Inferior parietal cortex (tissue), 1 donor: ENCODE measurements around the gene SLC4A4.

Experiments used
- DNase-seq: peaks from one replicate; pipeline ENCODE4 v3.0.0-alpha.2; 2016; ENCODE audit errors: extremely low spot score

SLC4A4 gene

DNA sequence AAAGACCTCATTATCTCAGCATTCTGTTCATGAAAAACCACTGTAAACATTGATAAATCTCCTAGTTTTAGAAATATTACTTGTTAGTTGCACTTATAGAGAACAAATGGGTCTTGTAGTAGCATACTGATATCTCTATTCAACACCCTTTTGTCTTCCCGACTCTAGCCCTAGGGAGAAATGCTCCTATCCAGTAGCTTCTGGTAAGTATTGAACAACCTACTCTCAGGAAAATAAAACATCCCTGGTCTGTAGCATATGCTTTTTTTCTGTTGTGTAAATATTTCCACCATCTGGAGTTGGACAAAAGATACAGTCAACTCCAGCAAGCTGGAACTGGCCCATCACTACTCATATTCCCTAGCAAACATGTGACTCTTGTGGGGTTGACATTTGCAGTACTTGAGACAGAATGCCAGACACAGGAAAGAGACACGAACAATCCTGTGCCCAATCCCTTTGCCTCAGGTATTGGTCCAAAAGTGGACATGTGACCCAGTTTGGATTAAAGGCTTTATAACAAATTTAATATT lies 256.8 kb downstream of the SLC4A4 start:
- DNase-seq = no peak

DNA sequence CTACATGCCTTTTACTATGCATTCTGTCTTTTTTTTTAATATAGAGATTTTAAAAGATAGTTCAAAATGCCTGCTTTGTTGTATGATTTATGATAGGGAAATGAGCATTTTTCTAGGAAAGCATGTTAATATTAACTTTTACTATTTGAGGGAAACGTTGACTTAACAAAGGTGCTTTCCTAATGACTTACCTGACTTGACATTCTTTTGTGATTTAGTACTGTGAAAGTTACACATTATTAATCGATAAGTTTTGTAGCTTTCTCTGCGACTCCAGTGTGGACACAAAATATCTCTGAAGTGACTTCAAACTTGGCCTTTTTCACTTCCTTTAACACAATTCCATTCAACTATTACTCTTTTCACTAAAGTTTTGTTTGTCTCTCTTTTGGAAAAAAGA lies 260.8 kb downstream of the SLC4A4 start:
- DNase-seq = no peak

DNA sequence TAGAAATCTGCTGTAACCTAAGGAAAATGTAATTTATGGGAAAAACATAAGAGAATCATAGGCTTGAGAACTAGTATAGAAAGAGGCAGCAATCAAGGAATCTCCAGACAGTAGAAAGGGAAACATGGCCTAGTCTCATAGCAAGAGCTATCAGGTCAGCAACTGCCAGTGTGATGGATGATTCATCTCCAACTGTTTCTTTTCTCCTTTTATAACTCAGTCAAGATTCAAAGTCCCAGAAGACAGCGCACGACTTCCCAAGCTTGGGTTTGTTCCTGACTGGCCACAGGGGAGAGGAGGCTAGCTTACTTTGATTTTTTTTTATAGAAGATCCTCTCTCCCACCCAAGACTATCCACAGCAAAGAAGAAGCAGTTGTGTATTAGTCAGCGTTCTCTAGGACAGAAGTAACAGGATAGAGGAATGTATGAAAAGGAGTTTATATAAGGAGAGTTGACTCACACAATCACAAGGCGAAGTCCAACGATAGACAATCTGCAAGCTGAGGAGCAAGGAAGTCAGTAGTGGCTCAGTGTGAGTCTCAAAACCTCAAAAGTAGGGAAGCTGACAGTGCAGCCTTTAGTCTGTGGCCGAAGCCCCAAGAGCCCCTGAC lies 263.6 kb downstream of the SLC4A4 start:
- no peak for DNase-seq

DNA sequence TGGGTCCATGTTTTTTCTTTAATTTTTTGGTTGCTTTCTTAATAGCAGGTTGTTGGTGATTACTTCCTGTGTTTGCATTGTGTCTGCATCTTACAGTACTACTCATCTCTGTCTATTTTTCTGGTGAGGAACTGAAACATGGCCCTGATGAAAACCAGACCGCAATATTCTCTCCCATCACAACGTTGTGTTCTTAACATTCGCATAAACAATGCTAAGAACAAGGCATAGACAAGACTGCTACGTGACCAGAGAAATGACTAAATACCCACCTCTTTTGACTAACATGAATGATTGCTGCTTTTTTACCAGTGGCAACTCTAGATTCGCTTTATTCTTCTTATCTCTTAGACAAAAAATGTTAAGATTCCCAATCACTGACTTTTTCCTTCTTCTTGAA lies 266.0 kb downstream of the SLC4A4 start:
- DNase-seq = no peak

DNA sequence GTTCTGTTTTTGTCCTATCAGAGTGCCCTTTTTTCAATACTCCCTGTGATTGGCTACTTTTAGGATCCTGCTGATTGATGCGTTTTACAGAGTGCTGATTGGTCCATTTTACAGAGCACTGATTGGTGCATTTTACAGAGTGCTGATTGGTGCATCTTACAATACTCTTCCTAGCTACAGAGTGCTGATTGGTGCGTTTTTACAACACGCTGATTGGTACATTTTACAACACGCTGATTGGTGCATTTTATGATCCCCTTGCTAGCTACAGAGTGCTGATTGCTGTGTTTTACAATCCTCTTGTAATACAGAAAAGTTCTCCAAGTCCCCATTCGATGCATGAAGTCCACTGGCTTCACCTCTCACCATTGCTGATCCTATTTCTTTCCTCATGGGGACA lies 268.3 kb downstream of the SLC4A4 start:
- no peak for DNase-seq

DNA sequence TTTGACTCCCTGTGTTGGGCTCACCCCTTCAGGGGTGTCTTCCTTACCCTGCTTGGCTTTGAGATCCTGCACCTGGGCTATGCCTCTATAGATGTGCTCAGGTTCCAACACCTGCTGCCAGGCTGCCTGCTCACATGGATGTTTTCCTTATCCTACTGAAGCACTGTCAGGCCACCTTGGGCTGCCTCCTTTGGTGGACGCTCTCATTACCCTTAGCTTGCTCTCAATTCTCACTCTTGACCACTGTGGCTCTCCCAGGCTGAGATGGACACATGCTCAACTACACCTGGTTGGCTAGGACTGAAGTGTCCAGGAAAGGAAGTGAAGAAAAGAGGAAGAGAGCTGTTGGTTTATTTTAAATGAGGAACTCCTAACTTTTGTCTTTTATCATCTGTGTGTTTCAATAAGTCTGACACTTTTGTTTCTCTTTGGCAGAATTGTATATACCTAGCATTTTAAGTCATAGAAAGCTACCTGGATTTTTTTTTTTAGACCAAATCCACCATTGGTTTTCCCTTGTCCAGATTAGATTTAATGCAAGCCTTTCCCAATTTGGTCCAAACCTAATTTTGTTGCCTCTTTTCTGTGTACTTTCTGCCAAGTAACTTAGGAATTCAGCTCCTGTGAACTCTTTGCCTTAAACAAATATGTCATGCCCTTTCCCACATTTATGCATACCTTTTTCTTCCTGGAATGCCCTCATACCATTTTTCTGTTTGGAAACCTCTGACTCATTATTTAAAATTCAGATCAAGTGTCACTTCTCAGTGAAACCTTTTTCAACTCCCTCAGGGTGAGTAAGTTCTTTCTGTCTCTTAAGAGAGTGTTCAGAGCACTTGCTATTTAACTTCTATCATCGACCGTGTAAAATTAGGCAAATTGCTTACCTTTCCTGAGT lies 269.2 kb downstream of the SLC4A4 start:
- no peak for DNase-seq

DNA sequence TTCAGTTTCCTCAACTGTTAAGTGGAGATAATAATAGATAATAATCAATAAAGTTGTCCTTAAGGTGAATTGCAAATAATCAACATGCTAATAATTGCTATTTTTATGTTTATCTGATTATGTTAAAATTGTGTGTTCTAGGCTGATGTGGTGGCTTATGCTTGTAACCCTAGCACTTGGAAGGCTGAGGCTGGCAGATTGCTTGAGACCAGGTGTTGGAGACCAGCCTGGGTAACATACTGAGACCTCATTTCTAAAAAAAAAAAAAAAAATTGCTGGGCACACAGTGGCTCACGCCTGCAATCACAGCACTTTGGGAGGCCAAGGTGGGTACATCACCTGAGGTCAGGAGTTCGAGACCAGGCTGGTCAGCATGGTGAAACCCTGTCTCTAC lies 269.9 kb downstream of the SLC4A4 start:
- no peak for DNase-seq

DNA sequence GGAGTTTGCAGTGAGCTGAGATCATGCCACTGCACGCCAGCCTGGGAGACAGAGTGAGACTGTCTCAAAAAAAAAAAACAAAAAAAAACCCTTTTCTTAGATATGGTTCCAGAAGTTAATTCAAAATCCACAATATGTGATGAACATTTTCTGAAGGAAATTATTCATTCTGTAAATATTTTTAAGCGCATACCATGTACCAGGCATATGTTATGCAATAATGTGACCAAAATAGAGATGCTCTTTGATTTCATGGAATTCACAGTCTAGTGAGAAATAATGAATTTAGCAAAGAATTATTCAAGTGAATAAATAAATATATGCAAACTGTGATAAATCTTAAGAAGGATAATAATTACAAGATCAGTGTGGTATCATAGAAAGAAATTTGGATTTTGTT lies 270.3 kb downstream of the SLC4A4 start:
- DNase-seq = no peak

DNA sequence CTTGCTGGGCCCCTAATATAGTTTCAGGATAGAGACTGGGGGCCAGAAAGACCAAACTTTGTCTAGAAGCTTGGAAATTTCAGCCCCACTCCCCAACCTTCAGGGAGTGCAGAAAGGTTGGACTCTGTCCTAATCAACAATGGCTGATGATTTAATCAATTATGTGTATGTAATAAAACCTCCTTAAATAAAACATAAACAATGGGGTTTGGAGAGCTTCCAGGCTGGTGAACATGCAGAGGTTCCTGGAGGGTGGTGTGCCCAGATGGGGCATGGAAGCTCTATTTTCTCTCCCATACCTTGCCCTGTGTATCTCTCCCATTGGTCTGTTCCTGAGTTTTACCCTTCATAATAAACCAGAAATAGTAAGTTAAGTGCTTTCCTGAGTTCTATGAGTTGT lies 270.8 kb downstream of the SLC4A4 start:
- DNase-seq = no peak

DNA sequence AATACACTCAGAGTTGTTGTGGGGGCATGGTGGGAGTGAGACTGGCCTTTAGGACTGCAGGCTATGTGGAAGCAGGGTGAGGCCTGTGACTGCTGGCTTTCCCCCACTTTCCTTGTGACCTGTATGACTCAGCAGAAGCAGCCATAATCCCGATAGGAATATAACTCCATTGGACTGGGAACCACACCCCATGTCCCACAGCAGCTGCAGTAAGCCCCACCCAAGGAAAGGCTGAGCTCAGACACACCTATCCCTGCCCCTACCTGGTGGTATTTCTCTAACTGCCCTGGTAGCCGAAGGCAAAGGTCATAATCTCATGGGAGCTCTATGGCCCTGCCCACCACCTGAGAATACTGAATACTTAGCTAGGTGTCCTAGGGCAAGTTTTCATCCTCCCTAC lies 275.8 kb downstream of the SLC4A4 start:
- DNase-seq = no peak

DNA sequence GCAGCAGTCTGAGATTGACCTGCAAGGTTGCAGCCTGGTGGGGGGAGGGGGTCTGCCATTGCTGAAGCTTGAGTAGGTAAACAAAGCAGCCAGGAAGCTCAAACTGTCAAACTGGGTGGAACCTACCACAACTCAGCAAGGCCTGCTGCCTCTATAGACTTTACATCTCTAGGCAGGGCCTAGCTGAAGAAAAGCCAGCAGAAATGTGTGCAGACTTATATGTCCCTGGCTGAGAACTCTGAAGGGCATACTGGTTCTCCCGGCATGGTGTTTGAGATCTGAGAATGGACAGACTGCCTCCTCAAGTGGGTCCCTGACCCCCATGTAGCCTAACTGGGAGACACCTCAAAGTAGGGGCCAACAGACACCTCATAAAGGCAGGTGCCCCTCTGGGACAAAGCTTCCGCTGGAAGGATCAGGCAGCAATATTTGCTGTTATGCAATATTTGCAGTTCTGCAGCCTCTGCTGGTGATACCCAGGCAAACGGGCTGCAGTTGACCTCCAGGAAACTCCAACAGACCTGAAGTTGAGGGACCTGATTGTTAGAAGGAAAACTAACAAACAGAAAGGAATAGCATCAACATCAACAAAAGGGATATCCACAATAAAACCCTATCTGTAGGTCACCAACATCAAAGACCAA lies 277.5 kb downstream of the SLC4A4 start:
- no peak for DNase-seq
